WTC11 (cell line): Measurements from ENCODE around the gene SDF2L1. TPM values are rescaled to one million over a fixed set of nuclear protein-coding genes. Genes with fewer than 3 reads are reported as not detected.

ENCODE experiments used
- ATAC-seq: fragments of 200-7000 bp; cut with Tn5 transposase; 2 replicates; pipeline ENCODE4 v1.10.0; 2021; ENCODE audit warnings: mild to moderate bottlenecking, moderate library complexity
- CTCF ChIA-PET: fragments of 300-600 bp; sonication (Branson Sonifier 250); formaldehyde crosslinking; loops from one replicate; lab custom pipeline; 2021; ENCODE audit warnings: antibody characterized with exemption; lab: Charles Lee
- POLR2A ChIA-PET: fragments of 350-600 bp; sonication (Branson Sonifier 250); formaldehyde crosslinking; loops from one replicate; lab custom pipeline; 2021; ENCODE audit warnings: antibody characterized with exemption; lab: Charles Lee
- DNase-seq: peaks from one replicate; pipeline ENCODE4 v3.0.0; 2021; ENCODE audit warnings: low spot score
- H3K27ac Mint-ChIP-seq: 2 replicates; pipeline ENCODE4 v1.8.0; 2021; ENCODE audit warnings: mixed read lengths
- H3K27me3 Mint-ChIP-seq: 2 replicates; pipeline ENCODE4 v1.8.0; 2021; ENCODE audit warnings: low read depth, mild to moderate bottlenecking, moderate library complexity, mixed read lengths
- H3K36me3 Mint-ChIP-seq: 2 replicates; pipeline ENCODE4 v1.8.0; 2021; ENCODE audit warnings: mixed read lengths
- H3K4me1 Mint-ChIP-seq: 2 replicates; pipeline ENCODE4 v1.8.0; 2022; ENCODE audit warnings: mixed read lengths
- H3K4me3 Mint-ChIP-seq: 2 replicates; pipeline ENCODE4 v1.8.0; 2021; ENCODE audit warnings: mild to moderate bottlenecking, moderate library complexity, mixed read lengths
- H3K9me3 Mint-ChIP-seq: 2 replicates; pipeline ENCODE4 v1.8.0; 2021; ENCODE audit warnings: mixed read lengths
- ATF6 ChIP-seq: sonication (generic); formaldehyde crosslinking; IDR thresholded peaks from 2 replicates; pipeline ENCODE4 v1.8.1; 2023; ENCODE audit warnings: mild to moderate bottlenecking, missing genetic modification reagents
- EMX1 ChIP-seq: fragments of 250-450 bp; sonication (Bioruptor Pico); IDR thresholded peaks from 2 replicates; pipeline ENCODE4 v1.8.0; 2021; ENCODE audit warnings: mild to moderate bottlenecking
- ESRRA ChIP-seq: sonication (generic); formaldehyde crosslinking; IDR thresholded peaks from 2 replicates; pipeline ENCODE4 v1.8.1; 2022; ENCODE audit warnings: mild to moderate bottlenecking, missing genetic modification reagents, borderline replicate concordance
- ETV6 ChIP-seq: sonication (generic); formaldehyde crosslinking; IDR thresholded peaks from 2 replicates; pipeline ENCODE4 v1.8.1; 2022; ENCODE audit warnings: mild to moderate bottlenecking, missing genetic modification reagents
- FOXP1 ChIP-seq: sonication (generic); formaldehyde crosslinking; IDR thresholded peaks from 2 replicates; pipeline ENCODE4 v1.8.0; 2022; ENCODE audit warnings: missing genetic modification reagents, mild to moderate bottlenecking, moderate library complexity, borderline replicate concordance
- GABPB1 ChIP-seq: sonication (generic); formaldehyde crosslinking; IDR thresholded peaks from 2 replicates; pipeline ENCODE4 v1.8.1; 2023; ENCODE audit warnings: mild to moderate bottlenecking, missing genetic modification reagents
- GTF2I ChIP-seq: fragments of 250-450 bp; sonication (Bioruptor Pico); conservative IDR thresholded peaks from 2 replicates; pipeline ENCODE4 v1.4.0; 2021; ENCODE audit warnings: mild to moderate bottlenecking
- JUN ChIP-seq: sonication (generic); formaldehyde crosslinking; IDR thresholded peaks from 2 replicates; pipeline ENCODE4 v1.8.0; 2023; ENCODE audit warnings: mild to moderate bottlenecking, missing genetic modification reagents
- KAT7 ChIP-seq: sonication (generic); formaldehyde crosslinking; IDR thresholded peaks from 2 replicates; pipeline ENCODE4 v1.8.1; 2023; ENCODE audit warnings: missing genetic modification reagents, mild to moderate bottlenecking, borderline replicate concordance
- MYBL2 ChIP-seq: sonication (generic); formaldehyde crosslinking; IDR thresholded peaks from 2 replicates; pipeline ENCODE4 v1.8.1; 2023; ENCODE audit warnings: mild to moderate bottlenecking, moderate library complexity, missing genetic modification reagents
- NFATC4 ChIP-seq: fragments of 250-450 bp; sonication (Bioruptor Pico); IDR thresholded peaks from 2 replicates; pipeline ENCODE4 v1.9.0; 2021; ENCODE audit warnings: mild to moderate bottlenecking
- NFYB ChIP-seq: sonication (generic); formaldehyde crosslinking; conservative IDR thresholded peaks from 2 replicates; pipeline ENCODE4 v1.8.0; 2022; ENCODE audit warnings: low read depth, missing genetic modification reagents
- NR2C2 ChIP-seq: sonication (generic); formaldehyde crosslinking; IDR thresholded peaks from 2 replicates; pipeline ENCODE4 v1.8.0; 2022; ENCODE audit warnings: mild to moderate bottlenecking, missing genetic modification reagents
- SMAD3 ChIP-seq: sonication (generic); formaldehyde crosslinking; IDR thresholded peaks from 2 replicates; pipeline ENCODE4 v1.8.0; 2022; ENCODE audit warnings: missing genetic modification reagents, mild to moderate bottlenecking, borderline replicate concordance
- SMAD4 ChIP-seq: sonication (generic); formaldehyde crosslinking; IDR thresholded peaks from 2 replicates; pipeline ENCODE4 v1.8.0; 2022; ENCODE audit warnings: mild to moderate bottlenecking, missing genetic modification reagents
- SOX15 ChIP-seq: fragments of 250-450 bp; sonication (Bioruptor Pico); IDR thresholded peaks from 2 replicates; pipeline ENCODE4 v1.9.0; 2021; ENCODE audit warnings: mild to moderate bottlenecking
- TCF7 ChIP-seq: sonication (generic); formaldehyde crosslinking; IDR thresholded peaks from 2 replicates; pipeline ENCODE4 v1.8.0; 2022; ENCODE audit warnings: mild to moderate bottlenecking, low read depth, missing genetic modification reagents, moderate library complexity
- TP53 ChIP-seq: sonication (generic); formaldehyde crosslinking; IDR thresholded peaks from 2 replicates; pipeline ENCODE4 v1.8.1; 2023; ENCODE audit warnings: mild to moderate bottlenecking, missing genetic modification reagents
- ZNF121 ChIP-seq: sonication (generic); formaldehyde crosslinking; IDR thresholded peaks from 2 replicates; pipeline ENCODE4 v1.8.0; 2023; ENCODE audit warnings: missing genetic modification reagents
- ZNF232 ChIP-seq: sonication (generic); formaldehyde crosslinking; IDR thresholded peaks from 2 replicates; pipeline ENCODE4 v1.8.0; 2022; ENCODE audit warnings: mild to moderate bottlenecking, missing genetic modification reagents
- ZNF263 ChIP-seq: sonication (generic); formaldehyde crosslinking; IDR thresholded peaks from 2 replicates; pipeline ENCODE4 v1.8.1; 2022; ENCODE audit warnings: low read depth, mild to moderate bottlenecking, moderate library complexity, missing genetic modification reagents
- ZNF416 ChIP-seq: fragments of 250-450 bp; sonication (Bioruptor Pico); IDR thresholded peaks from 2 replicates; pipeline ENCODE4 v1.9.0; 2021; ENCODE audit warnings: mild to moderate bottlenecking, inconsistent platforms
- total RNA-seq: library from RNA; stranded (reverse); gene quantifications from 3 replicates; pipeline ENCODE4 v1.2.3, GENCODE V29; 2021
- TF ChIP-seq, protein P1 (sequence below): sonication (generic); formaldehyde crosslinking; IDR thresholded peaks from 2 replicates; pipeline ENCODE4 v1.8.1; 2023; ENCODE audit warnings: mild to moderate bottlenecking, missing genetic modification reagents, borderline replicate concordance
- TF ChIP-seq, protein P2 (sequence below): sonication (generic); formaldehyde crosslinking; IDR thresholded peaks from 2 replicates; pipeline ENCODE4 v1.8.0; 2022; ENCODE audit warnings: mild to moderate bottlenecking, missing genetic modification reagents
- TF ChIP-seq, protein P3 (sequence below): sonication (generic); formaldehyde crosslinking; IDR thresholded peaks from 2 replicates; pipeline ENCODE4 v1.8.0; 2022; ENCODE audit warnings: mild to moderate bottlenecking, missing genetic modification reagents

SDF2L1 gene
- total RNA-seq, 1 experiment from 2014 or later: 73.6 TPM

DNA sequence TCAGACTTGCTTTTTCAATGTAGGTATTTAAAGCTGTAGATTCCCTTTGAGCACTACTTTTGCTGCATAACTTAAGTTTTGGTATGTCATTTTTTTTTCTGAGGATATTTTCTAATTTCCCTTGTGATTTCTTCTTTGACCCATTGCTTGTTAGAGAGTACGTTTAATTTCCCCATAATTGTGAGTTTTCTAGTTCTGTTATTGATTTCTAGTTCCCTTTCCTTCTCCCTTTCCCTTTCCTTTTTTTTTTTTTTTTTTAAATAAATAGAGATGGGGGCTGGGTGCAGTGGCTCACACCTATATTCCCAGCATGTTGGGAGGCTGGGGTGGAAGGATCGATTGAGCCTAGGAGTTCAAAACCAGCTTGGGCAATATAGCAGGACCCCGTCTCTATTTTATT lies 43.8 kb upstream of the SDF2L1 start (continued):
- no peak for TF ChIP-seq FOXP1 (CRISPR knock-in tag)
- no peak for TF ChIP-seq ZNF416 (CRISPR knock-in tag)
- TF ChIP-seq TP53 (CRISPR knock-in tag): no peak
- no peak for TF ChIP-seq JUN
- TF ChIP-seq, all 79 proteins: peak for 0

DNA sequence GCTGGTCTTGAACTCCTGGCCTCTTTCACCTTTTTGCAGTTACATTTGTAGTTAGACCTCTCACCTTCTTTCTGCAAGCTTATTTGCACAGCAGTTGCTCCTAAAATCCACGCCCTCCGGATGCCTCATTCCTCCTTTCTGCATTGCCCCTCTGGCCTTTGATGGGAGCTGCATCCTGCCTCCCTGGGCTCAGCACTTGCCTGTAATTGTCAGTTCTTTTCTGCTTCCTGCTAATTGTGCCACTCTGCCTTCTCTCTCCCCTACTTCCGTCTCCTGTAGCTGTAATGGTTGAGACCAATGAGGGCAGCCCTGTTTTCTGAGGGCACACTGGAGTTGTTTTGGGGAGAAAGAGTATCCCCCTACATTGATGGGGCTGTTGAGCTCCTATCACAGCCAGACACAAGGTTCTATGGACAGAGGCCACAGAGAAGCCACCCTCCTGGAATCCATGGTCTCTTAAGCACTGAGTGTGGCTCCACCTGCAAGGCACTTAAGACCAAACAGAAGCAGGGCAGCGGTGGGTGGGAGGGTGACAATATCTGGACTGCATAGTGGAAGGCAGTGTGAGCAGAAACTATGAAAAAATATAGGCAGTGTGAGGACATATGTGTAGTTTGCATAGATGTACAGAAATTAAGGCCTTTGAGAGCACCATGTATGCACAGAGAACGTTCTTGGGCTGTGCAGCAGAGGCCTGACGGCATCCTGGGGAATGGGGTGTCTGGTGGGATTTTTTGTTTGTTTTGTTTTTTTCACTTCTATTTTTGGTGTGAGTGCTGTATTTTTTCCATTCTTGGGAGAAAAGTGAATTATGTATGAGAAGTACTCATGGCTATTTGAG lies 42.8 kb upstream of the SDF2L1 start:
- Mint-ChIP-seq H3K4me3 (no peak overlapping the region), H3K27me3 (no peaks in the 10 kb centered on the region), H3K36me3 (peaks cover 21% of the 10 kb centered on the region), H3K27ac (peak overlapping the region; percentile 80), H3K4me1 (peaks cover 18% of the 10 kb centered on the region), H3K9me3 (no peaks in the 10 kb centered on the region)
- ChIA-PET POLR2A (no interaction called here), CTCF (interaction anchor here (0.5 to 1.5 kb wide), 6 partner anchors 18 to 275 kb away, joined by 3 to 6 read pairs (median 4); no protein-coding TSS in a partner anchor)
- peak; percentile 32; the same call in 1 of the 2 replicates for ATAC-seq
- DNase-seq: no peak
- TF ChIP-seq SOX15 (CRISPR knock-in tag): no peak
- TF ChIP-seq ESRRA (CRISPR knock-in tag): no peak
- TF ChIP-seq EMX1 (CRISPR knock-in tag): no peak
- no peak for TF ChIP-seq ZNF416 (CRISPR knock-in tag)
- no peak for TF ChIP-seq NR2C2 (CRISPR knock-in tag)
- no peak for TF ChIP-seq MYBL2 (CRISPR knock-in tag)
- no peak for TF ChIP-seq GABPB1 (CRISPR knock-in tag)
- no peak for TF ChIP-seq GTF2I (CRISPR knock-in tag)
- no peak for TF ChIP-seq FOXP1 (CRISPR knock-in tag)

DNA sequence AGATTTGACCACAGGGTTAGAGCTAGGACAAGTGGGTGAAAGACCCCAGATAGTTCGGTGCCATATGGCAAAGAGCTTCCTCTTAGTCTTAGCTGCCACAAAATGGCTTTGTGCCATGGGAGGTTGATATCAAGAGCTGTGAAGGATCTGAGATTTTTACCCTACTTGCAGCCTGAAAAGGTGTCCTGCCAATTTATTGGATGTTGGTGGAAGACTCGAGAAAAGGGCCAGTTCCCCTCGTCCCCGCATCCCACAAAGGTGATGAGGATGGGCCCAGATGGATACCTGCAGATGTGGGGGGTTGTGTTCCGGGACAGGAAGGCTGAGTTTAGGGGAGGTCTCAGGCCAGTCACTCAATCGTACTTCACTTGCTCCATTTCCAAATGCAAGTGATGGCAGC lies 39.5 kb upstream of the SDF2L1 start:
- DNase-seq: no peak
- Mint-ChIP-seq H3K27ac (peak overlapping the region; percentile 54), H3K27me3 (no peaks in the 10 kb centered on the region), H3K4me1 (peaks cover 18% of the 10 kb centered on the region), H3K9me3 (no peaks in the 10 kb centered on the region), H3K4me3 (no peak overlapping the region), H3K36me3 (peaks cover 2% of the 10 kb centered on the region)
- ChIA-PET CTCF (interaction anchor here (0.9 to 1.7 kb wide), 3 partner anchors 9 to 44 kb away, joined by 3 to 9 read pairs (median 6); partner anchors contain the start of gene SDF2L1), POLR2A (interaction anchor here (1.2 kb wide), 1 partner anchor 44 kb away, joined by 3 read pairs; no protein-coding TSS in a partner anchor)
- ATAC-seq: no peak
- TF ChIP-seq KAT7 (CRISPR knock-in tag) (no peak), NFYB (CRISPR knock-in tag) (no peak), ZNF263 (no peak), TCF7 (CRISPR knock-in tag) (no peak), SMAD3 (CRISPR knock-in tag) (no peak), NFATC4 (CRISPR knock-in tag) (no peak), ZNF232 (CRISPR knock-in tag) (no peak), MYBL2 (CRISPR knock-in tag) (no peak), SMAD4 (CRISPR knock-in tag) (no peak), ATF6 (CRISPR knock-in tag) (no peak), ZNF121 (CRISPR knock-in tag) (no peak), ETV6 (CRISPR knock-in tag) (no peak)
- TF ChIP-seq, protein P1, sequence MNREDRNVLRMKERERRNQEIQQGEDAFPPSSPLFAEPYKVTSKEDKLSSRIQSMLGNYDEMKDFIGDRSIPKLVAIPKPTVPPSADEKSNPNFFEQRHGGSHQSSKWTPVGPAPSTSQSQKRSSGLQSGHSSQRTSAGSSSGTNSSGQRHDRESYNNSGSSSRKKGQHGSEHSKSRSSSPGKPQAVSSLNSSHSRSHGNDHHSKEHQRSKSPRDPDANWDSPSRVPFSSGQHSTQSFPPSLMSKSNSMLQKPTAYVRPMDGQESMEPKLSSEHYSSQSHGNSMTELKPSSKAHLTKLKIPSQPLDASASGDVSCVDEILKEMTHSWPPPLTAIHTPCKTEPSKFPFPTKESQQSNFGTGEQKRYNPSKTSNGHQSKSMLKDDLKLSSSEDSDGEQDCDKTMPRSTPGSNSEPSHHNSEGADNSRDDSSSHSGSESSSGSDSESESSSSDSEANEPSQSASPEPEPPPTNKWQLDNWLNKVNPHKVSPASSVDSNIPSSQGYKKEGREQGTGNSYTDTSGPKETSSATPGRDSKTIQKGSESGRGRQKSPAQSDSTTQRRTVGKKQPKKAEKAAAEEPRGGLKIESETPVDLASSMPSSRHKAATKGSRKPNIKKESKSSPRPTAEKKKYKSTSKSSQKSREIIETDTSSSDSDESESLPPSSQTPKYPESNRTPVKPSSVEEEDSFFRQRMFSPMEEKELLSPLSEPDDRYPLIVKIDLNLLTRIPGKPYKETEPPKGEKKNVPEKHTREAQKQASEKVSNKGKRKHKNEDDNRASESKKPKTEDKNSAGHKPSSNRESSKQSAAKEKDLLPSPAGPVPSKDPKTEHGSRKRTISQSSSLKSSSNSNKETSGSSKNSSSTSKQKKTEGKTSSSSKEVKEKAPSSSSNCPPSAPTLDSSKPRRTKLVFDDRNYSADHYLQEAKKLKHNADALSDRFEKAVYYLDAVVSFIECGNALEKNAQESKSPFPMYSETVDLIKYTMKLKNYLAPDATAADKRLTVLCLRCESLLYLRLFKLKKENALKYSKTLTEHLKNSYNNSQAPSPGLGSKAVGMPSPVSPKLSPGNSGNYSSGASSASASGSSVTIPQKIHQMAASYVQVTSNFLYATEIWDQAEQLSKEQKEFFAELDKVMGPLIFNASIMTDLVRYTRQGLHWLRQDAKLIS (CRISPR knock-in tag): no peak
- TF ChIP-seq, protein P2, sequence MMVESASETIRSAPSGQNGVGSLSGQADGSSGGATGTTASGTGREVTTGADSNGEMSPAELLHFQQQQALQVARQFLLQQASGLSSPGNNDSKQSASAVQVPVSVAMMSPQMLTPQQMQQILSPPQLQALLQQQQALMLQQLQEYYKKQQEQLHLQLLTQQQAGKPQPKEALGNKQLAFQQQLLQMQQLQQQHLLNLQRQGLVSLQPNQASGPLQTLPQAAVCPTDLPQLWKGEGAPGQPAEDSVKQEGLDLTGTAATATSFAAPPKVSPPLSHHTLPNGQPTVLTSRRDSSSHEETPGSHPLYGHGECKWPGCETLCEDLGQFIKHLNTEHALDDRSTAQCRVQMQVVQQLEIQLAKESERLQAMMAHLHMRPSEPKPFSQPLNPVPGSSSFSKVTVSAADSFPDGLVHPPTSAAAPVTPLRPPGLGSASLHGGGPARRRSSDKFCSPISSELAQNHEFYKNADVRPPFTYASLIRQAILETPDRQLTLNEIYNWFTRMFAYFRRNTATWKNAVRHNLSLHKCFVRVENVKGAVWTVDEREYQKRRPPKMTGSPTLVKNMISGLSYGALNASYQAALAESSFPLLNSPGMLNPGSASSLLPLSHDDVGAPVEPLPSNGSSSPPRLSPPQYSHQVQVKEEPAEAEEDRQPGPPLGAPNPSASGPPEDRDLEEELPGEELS (CRISPR knock-in tag): no peak
- TF ChIP-seq, protein P3, sequence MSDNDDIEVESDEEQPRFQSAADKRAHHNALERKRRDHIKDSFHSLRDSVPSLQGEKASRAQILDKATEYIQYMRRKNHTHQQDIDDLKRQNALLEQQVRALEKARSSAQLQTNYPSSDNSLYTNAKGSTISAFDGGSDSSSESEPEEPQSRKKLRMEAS (CRISPR knock-in tag): no peak
